ENCODE measurements around the gene SLC39A12.

SLC39A12 gene

DNA sequence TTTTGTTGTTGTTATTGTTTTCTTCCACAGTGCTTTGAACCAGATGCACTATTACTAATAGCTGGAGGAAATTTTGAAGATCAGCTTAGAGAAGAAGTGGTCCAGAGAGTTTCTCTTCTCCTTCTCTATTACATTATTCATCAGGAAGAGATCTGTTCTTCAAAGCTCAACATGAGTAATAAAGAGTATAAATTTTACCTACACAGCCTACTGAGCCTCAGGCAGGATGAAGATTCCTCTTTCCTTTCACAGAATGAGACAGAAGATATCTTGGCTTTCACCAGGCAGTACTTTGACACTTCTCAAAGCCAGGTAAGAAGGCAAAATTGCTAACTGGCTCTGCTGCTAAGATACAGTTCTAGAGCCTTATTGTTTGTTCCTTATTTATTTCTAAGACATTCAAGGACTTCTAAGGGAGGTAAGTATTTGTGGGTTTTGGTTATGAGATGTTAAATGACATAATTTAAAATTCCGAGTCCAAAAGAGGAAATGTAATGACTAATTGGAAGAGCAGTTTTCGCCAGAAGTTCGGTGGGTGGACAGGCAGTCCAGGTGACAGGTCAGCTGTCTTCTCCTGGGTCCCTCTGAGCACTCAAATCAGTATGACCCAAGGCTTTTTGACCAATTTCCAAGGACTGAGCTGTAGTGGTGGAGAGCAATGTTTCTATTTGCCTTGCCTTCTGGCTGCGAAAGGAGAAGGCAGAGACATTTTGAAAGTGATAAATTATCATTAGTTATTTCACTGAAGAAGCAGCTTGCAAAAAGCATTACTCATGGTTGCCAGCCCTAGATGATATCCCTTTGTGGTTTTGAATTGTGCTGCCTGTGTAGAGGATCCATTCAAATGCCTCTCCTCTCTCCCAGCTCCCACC lies 10.1 kb downstream of the SLC39A12 start:
- in situ Hi-C loops (cut with HindIII; ENCODE audit: low sequenced_read_pairs) = no loop called here

DNA sequence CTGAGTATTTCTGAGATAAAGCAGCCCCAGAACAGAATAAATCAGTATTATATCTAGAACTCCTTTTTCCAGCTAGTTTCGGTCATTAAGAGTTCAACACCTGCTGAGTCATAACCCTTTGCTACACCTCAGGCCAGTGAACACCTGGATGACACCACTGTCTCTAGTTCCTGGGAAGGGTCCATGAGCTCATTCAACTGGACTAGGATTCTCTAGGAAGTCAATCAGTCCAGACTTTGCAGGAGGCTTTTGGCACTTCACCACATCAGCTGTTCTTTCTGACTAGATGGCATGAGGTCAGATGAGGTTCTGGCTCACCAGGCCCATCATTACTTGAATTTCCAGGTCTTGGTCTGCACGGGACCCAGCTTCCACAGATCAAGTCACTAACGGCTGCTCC lies 11.7 kb downstream of the SLC39A12 start:
- in situ Hi-C loops (cut with HindIII; ENCODE audit: low sequenced_read_pairs) = no loop called here

DNA sequence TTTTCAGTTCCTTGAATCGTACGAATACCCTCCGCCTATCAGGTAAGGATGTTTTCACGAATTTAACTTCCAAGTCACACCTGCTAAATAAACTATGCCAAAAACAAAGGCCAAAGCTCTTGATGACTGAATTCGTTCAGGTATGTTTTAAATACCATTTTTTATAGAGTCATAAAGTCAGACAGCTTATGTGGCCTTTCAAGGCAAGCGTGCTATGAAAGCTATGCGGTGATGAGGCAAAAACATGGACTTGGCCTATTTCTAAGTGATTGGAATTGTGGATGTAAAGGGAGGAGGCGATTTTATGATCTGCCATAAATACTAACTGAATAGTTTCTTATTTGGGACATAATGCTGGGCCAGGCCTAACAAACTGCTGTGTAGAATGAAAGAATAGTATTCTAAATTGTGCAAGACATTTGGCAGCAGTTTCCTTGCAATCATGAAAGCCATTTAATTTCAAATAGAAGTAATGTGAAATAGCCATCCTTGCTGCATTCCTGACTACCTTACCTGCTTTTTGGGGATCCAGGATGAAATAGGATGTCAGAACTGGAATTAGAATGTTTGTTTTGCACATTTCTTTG lies 14.0 kb downstream of the SLC39A12 start:
- in situ Hi-C loops (cut with HindIII; ENCODE audit: low sequenced_read_pairs) = no loop called here

DNA sequence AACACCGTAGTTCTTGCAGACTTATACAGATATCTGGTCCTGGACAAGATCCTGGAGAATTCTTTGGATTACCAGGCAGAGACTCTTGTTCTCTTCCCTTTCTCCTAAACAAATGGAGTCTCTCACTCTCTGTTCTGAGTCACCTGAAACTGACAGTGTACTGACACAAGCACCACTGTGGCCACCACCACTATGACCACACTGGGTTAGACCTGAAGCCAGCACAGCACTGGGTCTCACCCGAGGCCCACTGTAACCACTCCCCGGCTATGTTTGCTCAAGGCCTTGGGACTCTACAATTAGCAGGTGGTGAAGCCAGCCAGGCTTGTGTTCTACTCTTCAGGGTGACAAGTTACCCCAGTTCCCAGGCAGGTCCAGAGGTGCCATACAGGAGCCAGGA lies 22.8 kb downstream of the SLC39A12 start:
- in situ Hi-C loops (cut with HindIII; ENCODE audit: low sequenced_read_pairs) = no loop called here

DNA sequence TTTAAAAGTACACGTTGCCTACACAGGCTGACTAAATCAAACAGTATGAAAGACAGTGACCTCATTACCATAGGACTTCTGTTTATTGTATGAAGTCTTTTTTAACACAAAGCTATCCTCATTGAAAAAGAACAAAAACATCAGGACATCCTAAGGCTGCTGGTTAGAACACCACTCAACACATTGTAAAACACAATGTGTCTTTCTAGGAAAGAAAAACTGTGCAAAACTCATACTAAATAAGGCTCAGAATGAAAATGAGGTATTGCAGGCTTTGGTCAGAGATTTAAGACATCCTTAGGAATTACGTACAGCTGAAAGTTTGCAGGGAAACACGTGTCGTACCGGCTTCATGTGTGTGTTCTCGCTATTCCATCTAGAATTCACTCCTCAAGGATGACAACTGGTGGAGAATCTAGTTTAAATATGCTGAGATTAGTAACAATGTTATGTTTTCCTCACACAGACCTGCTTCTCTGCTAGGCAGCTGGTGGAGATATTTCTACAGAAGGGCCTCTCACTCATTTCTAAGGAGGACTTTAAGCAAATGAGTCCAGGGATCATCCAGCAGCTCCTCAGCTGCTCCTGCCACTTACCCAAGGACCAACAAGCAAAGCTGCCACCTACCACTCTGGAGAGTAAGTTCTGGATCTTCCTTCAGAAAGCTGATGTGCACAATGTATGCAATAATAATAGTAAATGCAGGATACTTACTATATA lies 29.3 kb downstream of the SLC39A12 start:
- in situ Hi-C loops (cut with HindIII; ENCODE audit: low sequenced_read_pairs) = no loop called here

DNA sequence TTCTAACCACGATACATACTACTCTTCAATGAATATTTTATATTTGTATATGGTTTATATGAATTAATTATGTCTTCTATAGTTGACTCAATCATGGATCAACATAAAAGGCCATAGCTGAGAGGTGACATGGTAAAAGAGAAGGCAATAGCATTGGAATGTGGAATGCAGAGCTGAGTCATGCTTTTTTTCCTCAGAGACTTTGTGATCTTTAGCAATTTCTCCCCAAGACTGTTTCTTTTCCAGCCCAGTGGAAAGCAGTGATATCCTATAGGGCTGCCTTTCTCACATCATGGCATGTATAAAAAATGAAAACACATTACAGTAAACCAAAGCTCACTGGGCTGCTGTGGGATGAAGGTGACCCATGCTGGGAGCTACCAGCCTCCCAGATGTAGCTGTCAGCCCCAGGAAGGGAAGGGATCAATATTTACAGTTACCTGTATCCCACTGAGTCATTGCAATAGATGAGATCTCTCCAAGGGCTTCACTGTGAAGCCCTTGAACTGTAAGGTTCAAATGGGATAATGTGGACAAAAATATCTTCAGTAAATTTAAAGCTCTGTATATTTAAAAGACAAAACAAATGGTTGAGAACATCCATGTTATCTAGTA lies 30.2 kb downstream of the SLC39A12 start:
- in situ Hi-C loops (cut with HindIII; ENCODE audit: low sequenced_read_pairs) = no loop called here

DNA sequence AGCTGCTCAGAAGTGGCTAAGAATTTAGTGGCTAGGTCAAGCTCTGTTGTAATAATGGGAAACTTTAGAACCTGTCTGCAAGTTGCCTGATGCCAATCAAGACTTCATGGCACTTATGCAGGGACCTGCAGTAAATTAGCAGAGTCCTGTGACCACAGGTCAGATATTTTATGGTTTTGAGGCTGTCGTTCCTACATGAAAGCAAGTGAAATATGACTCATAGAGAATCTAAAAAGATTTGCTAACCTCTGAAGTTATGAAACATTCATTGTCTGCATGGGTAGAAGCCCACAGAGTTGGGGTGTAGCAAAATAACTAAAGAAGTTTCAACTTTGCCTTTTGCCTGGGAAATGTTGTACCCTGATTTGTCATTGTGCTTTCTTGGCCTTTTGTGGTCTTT lies 32.3 kb downstream of the SLC39A12 start:
- in situ Hi-C loops (cut with HindIII; ENCODE audit: low sequenced_read_pairs) = no loop called here

DNA sequence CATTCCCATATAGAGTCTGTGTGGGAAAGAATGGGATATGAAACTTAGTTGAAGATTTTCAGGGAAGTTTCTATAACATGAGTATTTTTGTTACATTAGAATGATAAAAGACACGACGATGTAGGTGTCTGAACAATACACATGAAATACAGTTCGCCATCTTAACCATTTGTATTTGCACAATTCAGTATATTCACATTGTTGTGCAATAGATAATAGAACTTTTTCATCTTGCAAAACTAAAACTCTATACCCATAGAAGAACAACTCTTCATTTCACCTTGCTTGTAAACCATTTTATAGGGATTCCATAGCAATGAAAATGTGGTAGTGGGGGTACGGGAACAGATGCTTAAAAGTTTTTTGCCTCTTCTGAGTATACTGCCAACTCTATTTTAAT lies 32.8 kb downstream of the SLC39A12 start:
- in situ Hi-C loops (cut with HindIII; ENCODE audit: low sequenced_read_pairs) = no loop called here

DNA sequence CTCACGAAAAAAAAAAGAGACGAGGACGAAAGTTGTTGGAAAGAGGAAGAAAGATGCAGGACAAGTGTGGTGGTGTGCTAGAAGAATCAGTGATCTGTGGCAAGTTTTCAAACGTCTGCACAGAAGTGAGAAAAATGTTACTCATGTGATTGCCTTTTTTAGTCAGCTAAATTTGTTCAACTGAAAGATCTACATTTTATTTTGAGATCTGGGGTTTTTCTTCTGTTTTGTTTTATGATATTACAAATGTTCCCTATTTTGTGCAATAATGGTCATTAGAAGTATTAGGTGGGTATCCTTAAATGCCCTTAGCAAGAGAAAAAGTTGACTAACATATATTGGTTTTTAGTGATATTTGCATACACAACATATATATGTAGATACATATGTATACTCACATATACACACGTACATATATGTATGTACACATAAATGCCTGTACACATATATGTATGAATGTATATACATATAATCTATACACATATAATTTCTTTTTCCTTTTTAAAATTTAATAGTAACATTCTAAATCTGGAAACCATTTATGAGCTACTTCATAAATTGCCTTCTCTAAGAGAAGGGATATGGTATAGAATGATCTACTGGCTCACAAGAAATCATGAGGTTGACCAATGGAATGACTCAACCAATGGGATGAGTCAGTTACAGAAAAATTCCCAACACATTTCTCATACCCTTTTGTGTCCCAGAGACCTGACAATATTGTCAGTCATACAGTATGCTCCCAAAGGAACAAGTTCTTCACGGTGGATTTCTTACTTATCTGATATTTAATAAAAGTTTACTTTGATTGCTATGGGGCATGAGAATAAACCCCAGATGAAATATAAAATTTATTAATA lies 38.4 kb downstream of the SLC39A12 start:
- in situ Hi-C loops (cut with HindIII; ENCODE audit: low sequenced_read_pairs) = no loop called here

DNA sequence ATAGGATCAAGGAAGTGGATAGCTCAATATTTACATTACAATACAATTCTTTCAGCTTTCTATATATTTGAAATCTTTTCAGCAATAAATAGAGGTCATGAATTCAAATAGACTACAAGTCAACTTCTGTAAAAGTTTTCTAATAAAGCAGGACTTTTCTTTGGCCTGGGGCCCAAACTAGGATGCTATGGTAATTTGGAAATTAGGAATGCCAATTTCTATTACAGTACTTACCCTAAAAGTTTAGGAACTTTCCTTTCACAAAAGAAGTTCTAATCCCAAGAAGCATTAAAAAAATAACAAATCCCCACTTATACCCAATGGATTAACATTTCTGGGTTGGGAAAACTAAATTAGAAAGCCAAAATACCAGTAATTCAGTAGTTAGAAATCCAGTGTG lies 40.5 kb downstream of the SLC39A12 start:
- in situ Hi-C loops (cut with HindIII; ENCODE audit: low sequenced_read_pairs) = no loop called here

DNA sequence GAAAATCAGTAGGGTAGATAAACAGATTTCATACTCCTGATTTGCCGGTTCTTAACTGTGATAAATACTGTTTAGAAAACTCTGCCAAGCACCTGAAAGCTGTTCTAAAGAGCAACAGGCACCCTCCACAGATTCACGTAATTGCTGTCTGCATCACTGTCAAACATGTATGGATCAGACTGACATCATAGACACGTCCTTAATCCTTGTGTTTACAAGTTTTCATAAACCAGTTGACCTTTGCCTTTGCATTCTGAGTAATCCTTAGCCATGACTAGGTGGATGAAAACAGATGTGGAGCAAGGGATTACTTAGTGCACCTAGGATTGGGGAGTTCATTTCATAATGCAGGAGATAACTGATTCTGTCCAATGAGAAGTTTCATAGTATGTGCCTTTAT lies 41.6 kb downstream of the SLC39A12 start:
- in situ Hi-C loops (cut with HindIII; ENCODE audit: low sequenced_read_pairs) = no loop called here

DNA sequence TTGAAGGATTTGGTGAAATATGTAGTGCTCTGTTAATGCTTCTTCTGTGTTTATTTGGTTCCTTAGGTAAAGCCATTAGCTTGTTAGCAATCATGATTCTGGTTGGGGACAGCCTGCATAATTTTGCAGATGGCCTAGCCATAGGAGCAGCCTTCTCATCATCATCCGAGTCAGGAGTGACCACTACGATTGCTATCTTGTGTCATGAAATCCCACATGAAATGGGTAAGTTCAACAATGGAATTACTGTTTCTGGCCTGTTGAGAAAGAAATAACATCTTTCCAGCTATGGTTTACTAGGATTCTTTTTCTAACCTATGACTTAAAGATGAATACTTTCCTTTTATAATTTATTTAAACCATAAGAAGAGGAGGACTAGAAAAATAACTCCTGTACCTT lies 48.9 kb downstream of the SLC39A12 start:
- in situ Hi-C loops (cut with HindIII; ENCODE audit: low sequenced_read_pairs) = no loop called here

DNA sequence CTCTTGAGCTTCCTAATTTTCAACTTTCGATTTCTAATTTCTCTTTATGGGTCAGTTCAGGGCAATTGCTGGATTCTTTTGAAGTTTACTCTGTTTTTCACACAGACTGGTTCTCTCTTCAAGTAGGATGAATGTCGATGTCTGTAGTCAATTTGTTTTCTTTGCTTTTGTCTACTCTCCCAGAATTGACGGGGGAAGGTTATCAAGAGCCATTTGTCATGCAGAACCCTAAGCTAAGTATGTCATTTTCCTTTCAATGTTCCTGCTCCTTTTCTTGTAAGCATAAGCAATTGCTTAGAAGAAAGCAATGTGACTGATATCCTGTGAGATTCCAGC lies 53.7 kb downstream of the SLC39A12 start:
- in situ Hi-C loops (cut with HindIII; ENCODE audit: low sequenced_read_pairs) = no loop called here

DNA sequence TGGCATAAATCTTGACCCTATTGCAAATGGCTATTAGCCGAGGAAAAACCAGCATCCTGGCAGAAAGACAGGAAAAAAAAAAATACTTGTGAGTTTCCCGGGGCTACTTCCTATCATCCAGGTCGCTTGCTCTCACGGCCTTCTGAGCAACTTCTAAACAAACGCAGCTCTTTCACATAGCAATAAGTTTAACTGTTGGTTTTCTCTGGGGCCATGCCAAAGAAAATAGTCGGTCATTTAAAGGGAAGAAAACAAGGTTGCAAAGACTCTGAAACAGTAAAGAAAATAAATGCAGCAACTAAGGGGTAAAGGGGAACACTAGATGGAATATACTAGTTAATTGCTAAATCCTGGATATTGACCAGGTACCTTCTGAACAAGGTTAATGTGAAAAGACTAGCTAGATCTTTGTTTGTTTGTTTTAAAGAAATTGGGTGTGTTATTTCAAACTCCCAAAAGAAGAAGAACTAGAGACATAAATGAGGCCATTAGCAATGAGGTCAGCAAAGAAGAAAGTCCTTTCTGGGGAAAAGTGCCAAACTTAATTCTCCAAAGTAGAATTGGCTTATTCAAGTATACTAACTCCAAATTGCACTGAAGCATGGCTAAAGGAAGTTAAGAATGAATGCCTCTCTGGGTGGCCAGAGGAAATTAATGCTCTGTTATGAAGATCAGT lies 54.2 kb downstream of the SLC39A12 start:
- in situ Hi-C loops (cut with HindIII; ENCODE audit: low sequenced_read_pairs) = no loop called here

DNA sequence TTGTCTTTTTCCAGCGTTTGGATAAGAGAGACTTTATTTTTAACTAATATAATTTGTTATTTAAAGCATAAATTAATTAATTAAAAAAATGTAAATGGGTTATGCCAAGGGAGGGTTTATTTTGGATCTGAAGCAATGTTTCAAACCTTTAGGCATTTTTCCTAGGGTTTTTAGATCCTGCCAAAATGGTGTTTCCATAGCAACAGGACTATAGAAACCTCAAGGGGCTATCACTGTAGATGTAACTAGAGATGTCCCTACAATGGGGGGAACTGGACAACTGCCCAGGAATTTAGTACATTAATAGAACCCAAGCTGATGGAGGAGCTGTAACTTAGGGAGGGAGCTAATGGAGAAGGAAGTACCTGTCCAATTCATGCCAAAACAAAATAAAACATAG lies 57.3 kb downstream of the SLC39A12 start:
- in situ Hi-C loops (cut with HindIII; ENCODE audit: low sequenced_read_pairs) = no loop called here

DNA sequence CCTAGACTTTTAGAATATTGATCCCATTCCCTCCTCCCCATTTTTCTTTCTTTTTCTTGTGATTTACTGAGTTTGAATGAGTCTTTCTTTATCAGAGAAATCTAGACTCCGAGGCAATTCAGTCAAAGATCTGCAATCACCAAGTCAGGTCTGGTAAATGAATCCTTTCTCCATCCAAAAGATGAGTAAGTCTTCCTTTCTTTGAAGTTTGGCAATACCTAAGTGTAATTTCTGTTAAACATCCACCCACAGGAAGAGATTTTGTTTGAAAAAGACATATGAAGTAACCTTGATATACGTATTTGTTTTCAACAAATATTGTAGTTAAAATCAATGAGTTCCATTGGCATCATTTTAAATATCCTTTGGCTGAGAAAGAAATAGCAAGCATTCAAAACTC lies 58.3 kb downstream of the SLC39A12 start:
- in situ Hi-C loops (cut with HindIII; ENCODE audit: low sequenced_read_pairs) = no loop called here

DNA sequence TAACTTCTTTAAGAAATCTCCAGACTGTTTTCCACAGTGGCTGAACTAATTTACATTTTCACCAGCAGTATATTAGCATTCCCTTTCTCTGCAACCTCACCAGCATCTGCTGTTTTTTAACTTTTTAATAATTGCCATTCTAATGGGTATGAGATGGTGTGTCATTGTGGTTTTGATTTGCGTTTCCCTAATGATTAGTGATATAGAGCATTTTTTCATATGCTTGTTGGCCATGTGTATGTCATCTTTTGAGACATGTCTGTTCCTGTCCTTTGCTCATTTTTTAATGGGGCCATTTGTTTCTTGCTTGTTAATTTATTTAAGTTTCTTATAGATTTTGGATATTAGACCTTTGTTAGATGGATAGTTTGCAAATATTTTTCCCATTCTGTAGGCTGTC lies 68.8 kb downstream of the SLC39A12 start:
- in situ Hi-C loops (cut with HindIII; ENCODE audit: low sequenced_read_pairs) = no loop called here

DNA sequence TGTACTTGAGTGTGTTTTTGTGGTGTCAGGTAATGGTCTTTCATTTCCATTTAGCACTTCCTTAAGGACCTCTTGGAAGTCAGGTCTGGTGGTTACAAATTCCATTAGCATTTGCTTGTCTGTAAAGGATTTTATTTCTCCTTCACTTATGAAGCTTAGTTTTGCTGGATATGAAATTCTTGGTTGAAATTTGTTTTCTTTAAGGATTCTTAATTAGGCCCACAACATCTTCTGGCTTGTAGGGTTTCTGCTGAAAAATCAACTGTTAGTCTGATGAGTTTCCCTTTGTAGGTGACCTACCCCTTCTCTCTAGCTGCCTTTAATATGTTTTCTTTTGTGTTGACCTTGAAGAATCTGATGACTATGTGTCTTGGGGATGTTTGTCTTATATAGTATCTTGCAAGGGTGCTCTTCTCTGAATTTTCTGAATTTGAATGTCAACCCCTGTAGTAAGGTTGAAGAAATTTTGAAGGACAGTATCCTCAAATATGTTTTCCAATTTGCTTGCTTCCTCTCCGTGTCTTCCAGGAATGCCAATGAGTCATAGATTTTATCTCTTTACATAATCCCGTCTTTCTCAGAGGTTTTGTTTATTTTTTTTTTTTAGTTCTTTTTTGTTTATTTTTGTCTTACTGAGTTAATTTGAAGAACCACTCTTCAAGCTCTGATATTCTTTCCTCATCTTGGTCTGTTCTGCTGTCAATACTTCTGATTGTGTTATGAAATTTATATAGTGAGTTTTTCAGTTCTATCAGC lies 70.2 kb downstream of the SLC39A12 start:
- in situ Hi-C loops (cut with HindIII; ENCODE audit: low sequenced_read_pairs) = no loop called here

DNA sequence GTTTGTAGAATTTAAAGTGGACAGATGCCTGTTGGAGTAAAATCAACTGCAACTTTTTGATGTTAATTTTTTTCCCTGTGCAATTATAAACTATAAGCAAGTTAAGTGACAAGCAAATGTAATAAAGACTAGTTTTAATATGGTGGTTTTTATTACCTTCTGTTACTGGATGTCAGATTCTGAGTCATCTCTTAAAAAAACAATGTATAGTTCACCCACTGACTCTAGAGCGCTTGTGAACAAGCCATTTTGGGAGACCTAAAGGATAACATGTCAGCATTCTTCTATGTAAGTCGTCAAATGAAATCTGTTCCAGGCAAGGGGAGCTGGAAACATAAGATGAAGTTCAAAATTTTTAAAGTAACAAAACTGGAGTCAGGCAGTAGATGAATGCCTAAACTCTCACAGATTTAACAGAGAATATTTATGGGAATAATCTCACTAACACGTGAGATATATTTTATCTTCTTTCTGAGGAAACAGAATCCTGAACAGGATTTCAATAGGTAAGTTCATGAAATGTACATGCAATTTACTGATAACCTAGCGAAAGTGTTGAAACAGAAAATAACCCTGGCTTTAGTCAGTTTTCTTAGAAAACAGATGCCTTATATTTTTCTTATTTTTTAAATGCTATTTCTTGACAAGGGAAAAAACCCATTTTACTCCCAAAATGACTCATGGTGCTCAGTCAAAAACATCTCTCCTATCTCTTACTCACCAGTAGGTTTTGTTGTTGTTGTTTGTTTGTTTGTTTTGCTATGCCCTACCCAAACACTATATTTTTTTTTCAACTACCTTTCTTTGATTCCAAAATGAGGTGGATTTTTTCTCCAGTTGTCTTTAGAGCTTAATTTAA lies 91.7 kb downstream of the SLC39A12 start:
- in situ Hi-C loops (cut with HindIII; ENCODE audit: low sequenced_read_pairs) = no loop called here

Data from DLD1 (cell line).